ENCODE data around the gene SMARCB1. TPM values are rescaled to one million over a fixed set of nuclear protein-coding genes. Genes with fewer than 3 reads are reported as not detected.
A peak's percentile ranks its signal among the peaks of the same experiment; 100 is the strongest.

SMARCB1 gene
- total and polyA plus RNA-seq, 2 donors (not counting 1 experiment from before 2014, with no cell fraction given): 179 to 190 TPM

- peak; percentile 94 for DNase-seq
- WGBS (ENCODE audit: insufficient coverage): 0% methylated on average over 5 of the region's 9 CpGs
- Mint-ChIP-seq H3K27me3 (no peaks in the 10 kb centered on the region), H3K4me1 (peaks cover 60% of the 10 kb centered on the region), H3K4me3 (peak overlapping the region; percentile 93), H3K9me3 (ENCODE audit: insufficient read depth) (no peaks in the 10 kb centered on the region), H3K27ac (peak overlapping the region; percentile 99)
- Histone ChIP-seq H4K20me1 (ENCODE audit: control insufficient read depth, insufficient read depth, low read length, poor library complexity, severe bottlenecking) (no peaks in the 10 kb centered on the region), H3K4me2 (replicated peaks; ENCODE audit: low read depth, low read length, poor library complexity, severe bottlenecking) (peak overlapping the region; percentile 97), H3K36me3 (replicated peaks in 1 of 2; ENCODE audit: control extremely low read depth in 1 of 2, control insufficient read depth in 1 of 2, extremely low read depth in 1 of 2, insufficient read depth in 2 of 2, low read length in 1 of 2) (peaks cover 0 to 2% of the 10 kb centered on the region in 2 experiments), H3K27me3 (replicated peaks in 1 of 4; ENCODE audit: control extremely low read depth in 1 of 4, control insufficient read depth in 3 of 4, insufficient read depth in 4 of 4, low read length in 3 of 4) (no peaks in the 10 kb centered on the region), H2AFZ (ENCODE audit: insufficient read depth, low read depth, low read length, poor library complexity, severe bottlenecking) (peak overlapping the region; percentile 88), H3K4me3 (ENCODE audit: control extremely low read depth in 1 of 5, extremely low read depth in 1 of 5, insufficient read depth in 1 of 5, low read depth in 2 of 5, low read length in 4 of 5) (peak overlapping the region in 4 of 5 experiments; percentile 81 to 88 (median 84)), H3K9ac (ENCODE audit: low read length) (peak overlapping the region; percentile 89), H3K27ac (ENCODE audit: low read length in 2 of 2) (peak overlapping the region; percentile 85 to 98), H3K79me2 (ENCODE audit: control insufficient read depth, insufficient read depth, low read length) (peaks cover 39% of the 10 kb centered on the region), H3K9me3 (ENCODE audit: control extremely low read depth in 1 of 3, control insufficient read depth in 2 of 3, insufficient read depth in 1 of 3, low read length in 2 of 3) (peaks cover 0 to 4% (median 0%) of the 10 kb centered on the region in 3 donors), H3K4me1 (ENCODE audit: control insufficient read depth in 2 of 2, insufficient read depth in 2 of 2, low read length in 2 of 2) (peaks cover 29 to 61% of the 10 kb centered on the region in 2 donors)
- TF ChIP-seq CTCF (IDR thresholded peaks at IDR 0.05) (peak; percentile 14), EZH2 (IDR thresholded peaks at IDR 0.05; ENCODE audit: borderline replicate concordance, insufficient read depth, low read depth, low read length, poor library complexity, severe bottlenecking) (no peak)
- ATAC-seq (ENCODE audit: low read depth): peak; percentile 73
- intact Hi-C loops (cut with micrococcal nuclease): loop anchor here (1.0 kb wide), 5 partner anchors 11 to 87 kb away; partner anchors contain the start of genes CHCHD10 and DERL3
- ChIA-PET CTCF (interaction anchor here (0.7 to 13.0 kb wide), 12 partner anchors 8 to 1646 kb away, joined by 3 to 188 read pairs (median 5); partner anchors contain the start of genes C22orf15, CHCHD10, MIF and MMP11), POLR2A (interaction anchor here (0.7 to 8.1 kb wide), 14 partner anchors 15 to 143 kb away, joined by 3 to 174 read pairs (median 10); partner anchors contain the start of genes C22orf15, CHCHD10, DERL3 and MMP11)
These were observed 34.6 kb upstream of the SMARCB1 start for GRCh38 chr22:23752090-23752691.
